NOMO-1 treated with dmso at 0.1 percent for 144 hours (cell line): Measurements from ENCODE around the gene PWP1.
A peak's percentile ranks its signal among the peaks of the same experiment; 100 is the strongest.

Experiments
- DNase-seq: peaks from one replicate; lab custom pipeline; 2025; ENCODE audit not compliant: unreplicated experiment; lab: John Stamatoyannopoulos, UW

PWP1 gene

GRCh38 chr12:107685360-107686248 is at the start of gene PWP1:
Gene PWP1 (plus strand): TSS chr12:107685799. CDS start chr12:107685900, 101 bp downstream.
- DNase-seq: peak; percentile 90

- DNase-seq: no peak
Observed at GRCh38 chr12:107641154-107641553, 44.4 kb upstream of the PWP1 start.

- DNase-seq: no peak
Observed at GRCh38 chr12:107642240-107642639, 43.4 kb upstream of the PWP1 start.

GRCh38 chr12:107645630-107646333 is 39.8 kb upstream of the PWP1 start:
- no peak for DNase-seq

- DNase-seq: no peak
Observed at GRCh38 chr12:107646436-107646835, 39.2 kb upstream of the PWP1 start.

- DNase-seq: no peak
Observed at GRCh38 chr12:107649661-107650061, 35.9 kb upstream of the PWP1 start.

GRCh38 chr12:107650977-107651376 is 34.6 kb upstream of the PWP1 start:
- DNase-seq: no peak

- DNase-seq: no peak
Observed at GRCh38 chr12:107651571-107652449, 33.8 kb upstream of the PWP1 start.

GRCh38 chr12:107653519-107653918 is 32.1 kb upstream of the PWP1 start:
- DNase-seq: no peak

- no peak for DNase-seq
Observed at GRCh38 chr12:107654873-107655272, 30.7 kb upstream of the PWP1 start.

GRCh38 chr12:107655281-107656065 is 30.1 kb upstream of the PWP1 start:
- DNase-seq: no peak

GRCh38 chr12:107656302-107656701 is 29.3 kb upstream of the PWP1 start:
- no peak for DNase-seq

GRCh38 chr12:107657133-107657532 is 28.5 kb upstream of the PWP1 start:
- no peak for DNase-seq

- no peak for DNase-seq
Observed at GRCh38 chr12:107657621-107658020, 28.0 kb upstream of the PWP1 start.

GRCh38 chr12:107660235-107660634 is 25.4 kb upstream of the PWP1 start:
- peak; percentile 87 for DNase-seq

GRCh38 chr12:107660861-107661415 is 24.7 kb upstream of the PWP1 start:
- DNase-seq: no peak

- DNase-seq: no peak
Observed at GRCh38 chr12:107661830-107662229, 23.8 kb upstream of the PWP1 start.

GRCh38 chr12:107662484-107662883 is 23.1 kb upstream of the PWP1 start:
- peak; percentile 46 for DNase-seq

GRCh38 chr12:107663277-107663676 is 22.3 kb upstream of the PWP1 start:
- no peak for DNase-seq

GRCh38 chr12:107666009-107666408 is 19.6 kb upstream of the PWP1 start:
- no peak for DNase-seq
